Measurements from ENCODE around the gene LCMT2. TPM values are rescaled to one million over a fixed set of nuclear protein-coding genes. Genes with fewer than 3 reads are reported as not detected.
A peak's percentile ranks its signal among the peaks of the same experiment; 100 is the strongest.

LCMT2 gene
- total and polyA plus RNA-seq, 8 donors = under 0.01 to 6.4 (median 2.5) TPM

GRCh38 chr15:43317566-43318184 is 12.7 kb downstream of the LCMT2 start:
- H3K36me3 ChIP-seq = no peaks in the 10 kb centered on the region
- 77 to 86% (median 80%) methylated on average over 8 of the region's 8 CpGs for WGBS, 5 donors
- intact Hi-C loops (cut with DNase I; ENCODE audit: low total_unique reads) = no loop called here
- TF ChIP-seq POLR2A (IDR thresholded peaks at IDR 0.05) (no peak), POLR2AphosphoS5 (IDR thresholded peaks at IDR 0.05) (no peak), EP300 (IDR thresholded peaks at IDR 0.05) (no peak), CTCF (IDR thresholded peaks at IDR 0.05) (no peak)
- H3K4me1 ChIP-seq = no peaks in the 10 kb centered on the region
- H3K4me3 ChIP-seq = no peak overlapping the region
- H3K27ac ChIP-seq = no peak overlapping the region
- peaks cover 0 to 7% (median 0%) of the 10 kb centered on the region in 3 donors for H3K27me3 ChIP-seq
- no peak for DNase-seq
- no peaks in the 10 kb centered on the region for H3K9me3 ChIP-seq

- DNase-seq = no peak
- H3K4me3 ChIP-seq = no peak overlapping the region
- intact Hi-C loops (cut with DNase I; ENCODE audit: low total_unique reads) = no loop called here
- H3K27me3 ChIP-seq = peaks cover 0 to 13% (median 0%) of the 10 kb centered on the region in 3 donors
- TF ChIP-seq POLR2A (IDR thresholded peaks at IDR 0.05) = no peak
- no peak for TF ChIP-seq CTCF (IDR thresholded peaks at IDR 0.05)
- TF ChIP-seq EP300 (IDR thresholded peaks at IDR 0.05) = no peak
- no peak for TF ChIP-seq POLR2AphosphoS5 (IDR thresholded peaks at IDR 0.05)
- WGBS, 5 donors = 90 to 100% (median 94%) methylated on average over 1 of the region's 1 CpG
- H3K4me1 ChIP-seq = no peaks in the 10 kb centered on the region
- no peaks in the 10 kb centered on the region for H3K9me3 ChIP-seq
- no peak overlapping the region for H3K27ac ChIP-seq
- H3K36me3 ChIP-seq = no peaks in the 10 kb centered on the region
Observed at GRCh38 chr15:43316971-43317346, 13.4 kb downstream of the LCMT2 start.

GRCh38 chr15:43316016-43316970 is 14.1 kb downstream of the LCMT2 start:
- Histone ChIP-seq H3K36me3 (no peaks in the 10 kb centered on the region), H3K9me3 (no peaks in the 10 kb centered on the region), H3K4me3 (no peak overlapping the region), H3K4me1 (no peaks in the 10 kb centered on the region), H3K27ac (no peak overlapping the region), H3K27me3 (peaks cover 0 to 14% (median 0%) of the 10 kb centered on the region in 3 donors)
- WGBS, 5 donors = 52 to 57% (median 56%) methylated on average over 6 of the region's 6 CpGs
- intact Hi-C loops (cut with DNase I; ENCODE audit: low total_unique reads) = no loop called here
- TF ChIP-seq CTCF (IDR thresholded peaks at IDR 0.05) = no peak
- no peak for TF ChIP-seq POLR2AphosphoS5 (IDR thresholded peaks at IDR 0.05)
- no peak for TF ChIP-seq EP300 (IDR thresholded peaks at IDR 0.05)
- no peak for TF ChIP-seq POLR2A (IDR thresholded peaks at IDR 0.05)
- peak in 1 of 2 donors; percentile 22 for DNase-seq

GRCh38 chr15:43314171-43314570 is 16.2 kb downstream of the LCMT2 start:
- 59 to 69% (median 64%) methylated on average over 3 of the region's 3 CpGs for WGBS, 5 donors
- Histone ChIP-seq H3K36me3 (no peaks in the 10 kb centered on the region), H3K4me3 (no peak overlapping the region), H3K27me3 (peaks cover 0 to 34% (median 0%) of the 10 kb centered on the region in 3 donors), H3K4me1 (no peaks in the 10 kb centered on the region), H3K9me3 (no peaks in the 10 kb centered on the region), H3K27ac (no peak overlapping the region)
- intact Hi-C loops (cut with DNase I; ENCODE audit: low total_unique reads) = no loop called here
- no peak for DNase-seq
- TF ChIP-seq CTCF (IDR thresholded peaks at IDR 0.05) = no peak

All from stomach (tissue), 9 donors.